ENCODE measurements around the gene UGT2A3.
"Not testable (repeated sequence)": the region's sequence is repeated elsewhere in the genome, so short reads cannot be mapped to it uniquely, and the experiment has no call there.

Gene UGT2A3

GRCh38 chr4:68951078-68951805, at the start of gene UGT2A3:
Gene UGT2A3, minus strand, starts transcription at chr4:68951804. Its CDS starts 44 bp downstream, at chr4:68951760.
- DNase-seq: no peak

GRCh38 chr4:68997040-68997439, 45.4 kb upstream of the UGT2A3 start:
- DNase-seq: no peak

GRCh38 chr4:68995292-68995691, 43.7 kb upstream of the UGT2A3 start:
- DNase-seq: no peak

- DNase-seq: no peak
These were observed 35.4 kb upstream of the UGT2A3 start for GRCh38 chr4:68987007-68987406.

GRCh38 chr4:68985442-68985841, 33.8 kb upstream of the UGT2A3 start:
- DNase-seq: no peak

- no peak for DNase-seq
These were observed 33.3 kb upstream of the UGT2A3 start for GRCh38 chr4:68984947-68985346.

GRCh38 chr4:68963374-68963773, 11.8 kb upstream of the UGT2A3 start:
- no peak for DNase-seq

GRCh38 chr4:68962868-68963267, 11.3 kb upstream of the UGT2A3 start:
- no peak for DNase-seq

GRCh38 chr4:68960294-68961163, 8.9 kb upstream of the UGT2A3 start:
- no peak for DNase-seq

GRCh38 chr4:68959085-68959484, 7.5 kb upstream of the UGT2A3 start:
- not testable (repeated sequence) for DNase-seq

GRCh38 chr4:68954126-68954525, 2.5 kb upstream of the UGT2A3 start:
- no peak for DNase-seq

GRCh38 chr4:68953056-68953596, 1.5 kb upstream of the UGT2A3 start:
- no peak for DNase-seq

GRCh38 chr4:68951806-68952585, 392 bp upstream of the UGT2A3 start:
- no peak for DNase-seq

GRCh38 chr4:68950033-68950432, 1.6 kb downstream of the UGT2A3 start:
- no peak for DNase-seq

GRCh38 chr4:68948985-68949384, 2.6 kb downstream of the UGT2A3 start:
- no peak for DNase-seq

GRCh38 chr4:68948044-68948743, 3.4 kb downstream of the UGT2A3 start:
- no peak for DNase-seq

GRCh38 chr4:68929076-68929737, 22.4 kb downstream of the UGT2A3 start:
- DNase-seq: no peak

GRCh38 chr4:68927165-68927564, 24.4 kb downstream of the UGT2A3 start:
- no peak for DNase-seq

- DNase-seq: not testable (repeated sequence)
These were observed 29.4 kb downstream of the UGT2A3 start for GRCh38 chr4:68922202-68922601.

- no peak for DNase-seq
These were observed 30.6 kb downstream of the UGT2A3 start for GRCh38 chr4:68921051-68921450.
